NCI-H2196 treated with DMSO at 0.1 percent for 48 hours (cell line): ENCODE measurements around the gene CHMP1A.
A peak's percentile ranks its signal among the peaks of the same experiment; 100 is the strongest.
"Not testable (repeated sequence)": the region's sequence is repeated elsewhere in the genome, so short reads cannot be mapped to it uniquely, and the experiment has no call there.

Experiments used
- DNase-seq: peaks from one replicate; lab custom pipeline; 2025; ENCODE audit not compliant: unreplicated experiment; lab: John Stamatoyannopoulos, UW

The CHMP1A gene

DNA sequence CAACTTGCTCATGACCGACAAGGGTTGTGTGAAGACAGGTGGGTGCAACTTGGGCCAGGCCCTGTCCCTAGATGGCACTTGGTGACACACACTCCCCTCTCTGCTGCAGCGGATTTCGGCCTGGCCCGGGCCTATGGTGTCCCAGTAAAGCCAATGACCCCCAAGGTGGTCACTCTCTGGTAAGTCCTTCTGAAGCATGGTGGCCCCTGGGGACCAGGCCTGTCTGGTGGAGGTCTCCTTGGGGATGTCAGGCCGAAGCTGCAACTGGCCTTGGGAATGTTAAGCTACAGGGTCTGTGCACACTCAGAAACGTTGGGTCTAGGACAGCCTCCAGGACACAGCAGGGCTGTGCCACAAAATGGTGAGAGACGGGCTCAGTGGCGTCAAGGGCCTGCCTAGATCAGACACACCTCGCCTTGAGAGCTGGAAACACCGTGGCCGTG lies 35.8 kb upstream of the CHMP1A start:
- no peak for DNase-seq

DNA sequence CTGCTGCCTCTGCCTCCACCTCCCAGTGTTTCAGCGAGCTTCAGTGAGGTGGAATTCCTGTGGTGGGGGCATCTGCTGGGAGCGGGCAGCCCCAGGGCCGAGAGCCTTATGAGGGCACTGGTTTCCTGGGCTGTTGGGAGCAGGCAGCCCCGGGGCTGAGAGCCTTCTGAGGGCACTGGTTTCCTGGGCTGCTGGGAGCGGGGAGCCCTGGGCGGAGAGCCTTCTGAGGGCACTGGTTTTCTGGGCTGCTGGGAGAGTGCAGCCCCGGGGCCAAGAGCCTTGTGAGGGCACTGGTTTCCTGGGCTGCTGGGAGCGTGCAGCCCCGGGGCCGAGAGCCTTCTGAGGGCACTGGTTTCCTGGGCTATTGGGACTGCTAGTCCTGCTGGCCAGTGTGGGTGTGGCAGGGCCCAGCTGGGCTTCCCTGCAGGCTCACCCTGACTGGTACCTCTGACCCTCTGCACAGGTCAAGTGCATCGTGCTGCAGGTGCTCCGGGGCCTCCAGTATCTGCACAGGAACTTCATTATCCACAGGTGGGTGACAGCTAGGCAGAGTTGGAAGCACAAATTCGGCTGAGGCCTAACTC lies 34.6 kb upstream of the CHMP1A start:
- no peak for DNase-seq

DNA sequence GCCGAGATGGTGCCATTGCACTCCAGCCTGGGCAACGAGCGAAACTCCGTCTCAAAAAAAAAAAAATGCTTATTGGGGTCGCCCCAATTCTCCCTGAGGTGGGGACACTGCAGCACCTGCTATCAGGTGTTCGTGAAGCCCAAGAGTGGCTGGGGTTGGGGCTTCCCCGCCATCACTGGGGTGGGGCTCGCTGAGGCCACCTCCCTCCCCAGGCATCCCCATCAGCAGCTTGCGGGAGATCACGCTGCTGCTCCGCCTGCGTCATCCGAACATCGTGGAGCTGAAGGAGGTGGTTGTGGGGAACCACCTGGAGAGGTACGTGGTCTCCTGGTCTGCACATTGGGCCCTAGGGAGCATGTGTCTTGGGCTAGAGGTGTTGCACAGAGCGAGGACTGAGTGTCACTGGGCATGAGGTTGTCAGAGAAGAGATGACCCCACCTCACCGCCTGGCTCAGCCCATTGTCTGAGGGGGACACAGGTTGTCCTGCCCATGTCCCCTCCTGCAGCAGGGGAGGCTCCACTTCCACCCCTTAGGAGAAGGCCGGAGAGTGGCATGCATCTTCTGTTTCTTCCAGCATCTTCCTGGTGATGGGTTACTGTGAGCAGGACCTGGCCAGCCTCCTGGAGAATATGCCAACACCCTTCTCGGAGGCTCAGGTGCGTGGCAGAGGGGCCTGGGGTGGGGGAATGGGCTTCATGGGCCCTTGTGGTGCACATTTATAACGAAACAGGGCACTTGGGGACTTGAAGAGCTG lies 33.9 kb upstream of the CHMP1A start:
- DNase-seq, result no peak

DNA sequence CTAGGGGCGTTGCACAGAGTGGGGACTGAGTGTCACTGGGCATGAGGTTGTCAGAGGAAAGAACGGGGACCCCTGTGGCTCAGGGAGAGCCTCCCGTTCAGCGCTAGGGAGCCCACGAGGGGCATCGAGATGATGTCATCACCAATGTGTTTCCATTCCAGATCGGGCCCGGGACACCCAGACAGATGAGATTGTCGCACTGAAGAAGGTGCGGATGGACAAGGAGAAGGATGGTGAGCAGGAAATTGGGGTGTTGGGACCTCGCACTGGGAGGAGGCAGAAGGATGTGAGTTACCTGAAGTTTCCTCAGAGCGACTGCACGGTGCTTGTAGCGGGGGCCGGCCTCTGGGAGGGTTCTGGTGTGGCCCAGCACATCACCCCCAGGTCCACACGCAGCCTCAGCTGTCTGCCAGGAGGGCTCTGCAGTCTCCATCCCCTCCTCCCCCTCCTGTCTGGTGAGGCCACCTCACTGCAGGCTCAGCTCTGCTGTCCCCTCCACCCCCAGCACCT lies 32.9 kb upstream of the CHMP1A start:
- DNase-seq, result no peak

DNA sequence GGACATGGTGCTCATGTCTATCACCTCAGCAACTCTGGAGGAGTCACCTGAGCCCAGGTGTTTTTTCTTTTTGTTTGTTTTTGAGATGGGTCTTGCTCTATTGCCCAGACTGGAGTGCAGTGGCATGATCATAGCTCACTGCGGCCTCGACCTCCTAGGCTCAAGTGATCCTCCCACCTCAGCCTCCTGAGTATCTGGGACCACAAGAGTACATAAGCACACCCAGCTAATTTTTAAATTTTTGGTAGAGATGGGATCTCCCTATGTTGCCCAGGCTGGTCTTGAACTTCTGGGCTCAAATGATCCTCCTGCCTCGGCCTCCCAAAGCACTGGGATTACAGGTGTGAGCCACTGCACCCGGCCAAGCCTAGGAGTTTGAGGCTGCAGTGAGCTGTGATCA lies 32.1 kb upstream of the CHMP1A start:
- DNase-seq, result not testable (repeated sequence)

DNA sequence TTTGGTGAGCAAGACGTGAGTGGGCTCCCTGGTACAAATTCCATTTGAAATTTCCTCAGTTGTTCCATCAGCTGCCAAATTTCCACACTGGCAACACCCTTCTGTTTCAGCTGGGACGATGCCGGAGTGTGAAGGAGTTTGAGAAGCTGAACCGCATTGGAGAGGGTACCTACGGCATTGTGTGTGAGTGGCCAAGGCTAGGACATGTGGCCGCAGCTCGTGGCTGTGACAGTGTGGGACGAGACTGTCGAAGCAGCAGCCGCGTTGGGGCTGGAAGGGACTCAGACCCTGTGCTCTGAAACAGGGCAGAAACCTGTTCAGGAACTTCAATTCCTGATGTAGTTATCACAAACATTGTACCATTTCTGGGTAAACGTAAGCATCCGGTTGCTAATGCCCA lies 31.6 kb upstream of the CHMP1A start:
- no peak for DNase-seq

DNA sequence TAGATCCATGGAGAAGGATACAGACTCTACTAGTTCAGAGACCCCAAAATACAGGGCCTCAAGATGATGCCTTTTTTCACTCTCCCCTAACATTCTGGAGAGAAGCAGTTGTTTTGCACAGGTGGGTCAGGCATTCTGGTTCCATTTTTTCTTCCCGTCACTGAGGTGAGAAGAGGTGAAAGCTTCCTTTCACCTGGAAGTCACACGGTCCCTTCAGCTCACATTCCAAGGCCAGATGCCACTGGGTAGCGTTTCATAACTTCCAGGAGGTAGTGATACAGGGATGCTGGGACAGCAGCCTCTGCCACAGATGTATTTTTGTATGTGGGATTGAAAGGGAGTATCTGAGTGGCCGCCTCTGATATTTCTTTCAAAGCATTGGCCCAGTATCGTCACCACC lies 30.9 kb upstream of the CHMP1A start:
- DNase-seq, result no peak

DNA sequence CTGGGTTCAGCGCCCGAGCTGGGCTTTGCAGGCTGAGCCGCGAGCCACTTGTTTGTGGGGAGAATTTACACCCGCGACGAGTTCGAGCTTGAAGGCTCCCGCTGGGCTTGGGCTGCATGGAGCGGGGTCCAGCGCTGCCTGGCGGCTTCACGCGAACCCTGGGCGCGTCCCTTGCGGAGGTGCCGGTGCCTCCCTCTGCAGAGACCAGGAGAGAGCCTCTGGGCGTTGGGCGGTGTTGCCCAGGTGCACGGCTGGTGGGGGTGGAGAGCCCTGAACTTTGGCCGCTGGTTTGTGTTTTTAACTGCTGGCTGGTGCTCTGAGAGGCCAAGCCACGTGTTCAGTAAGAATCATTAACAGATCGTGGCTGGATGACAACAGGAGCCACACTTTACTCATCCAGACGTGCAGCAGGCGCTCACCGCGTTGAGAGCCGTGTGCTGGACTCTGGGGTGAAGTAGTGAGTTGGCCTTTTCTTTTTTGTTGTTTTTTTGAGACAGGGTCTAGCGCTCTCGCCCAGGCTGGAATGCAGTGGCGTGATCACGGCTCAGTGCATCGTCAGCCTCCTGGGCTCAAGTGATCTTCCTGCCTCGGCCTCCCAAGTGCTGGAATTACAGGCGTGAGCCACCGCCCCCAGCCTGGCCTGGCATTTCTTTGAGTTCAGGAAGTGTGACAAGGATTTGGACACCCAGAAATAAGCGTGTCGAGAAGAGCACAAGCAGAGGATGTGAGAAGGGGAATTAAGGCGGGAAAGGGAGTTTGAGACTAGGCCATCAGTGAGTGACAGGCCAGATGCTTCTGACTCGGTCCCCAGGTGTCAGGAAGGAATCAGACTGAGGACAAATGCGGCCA lies 29.8 kb upstream of the CHMP1A start:
- DNase-seq, result no peak

DNA sequence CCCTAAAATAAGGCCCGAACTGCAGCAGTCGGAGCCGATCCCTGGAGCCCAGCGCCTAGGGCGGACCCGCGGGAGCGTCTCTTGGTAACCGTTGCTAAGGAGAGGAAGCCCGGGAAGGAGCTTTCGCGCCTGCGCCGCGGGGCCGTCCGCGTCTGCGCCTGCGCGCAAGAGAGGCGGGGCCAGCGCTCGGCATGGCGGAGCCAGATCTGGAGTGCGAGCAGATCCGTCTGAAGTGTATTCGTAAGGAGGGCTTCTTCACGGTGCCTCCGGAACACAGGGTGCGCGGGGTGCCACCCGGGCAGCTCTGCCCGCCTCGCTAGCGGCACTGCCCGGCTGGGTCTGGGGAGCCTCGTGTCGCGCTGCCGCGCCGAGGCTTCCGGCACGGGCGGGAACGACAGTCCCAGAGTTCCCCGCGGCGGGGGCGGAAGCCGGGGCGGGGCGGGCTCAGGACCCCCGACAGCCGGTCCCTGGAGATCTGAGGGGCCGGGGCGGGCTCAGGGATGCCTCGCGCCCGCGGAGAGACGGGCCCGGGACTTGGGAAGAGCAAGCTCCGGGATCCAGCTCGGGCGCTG lies 29.1 kb upstream of the CHMP1A start, which contains the start of gene CDK10:
TSS of gene CDK10 (plus strand) at position 170 of the 572 bp plus-strand sequence. CDS start at position 192, 22 bp downstream.
- peak; percentile 48 for DNase-seq

DNA sequence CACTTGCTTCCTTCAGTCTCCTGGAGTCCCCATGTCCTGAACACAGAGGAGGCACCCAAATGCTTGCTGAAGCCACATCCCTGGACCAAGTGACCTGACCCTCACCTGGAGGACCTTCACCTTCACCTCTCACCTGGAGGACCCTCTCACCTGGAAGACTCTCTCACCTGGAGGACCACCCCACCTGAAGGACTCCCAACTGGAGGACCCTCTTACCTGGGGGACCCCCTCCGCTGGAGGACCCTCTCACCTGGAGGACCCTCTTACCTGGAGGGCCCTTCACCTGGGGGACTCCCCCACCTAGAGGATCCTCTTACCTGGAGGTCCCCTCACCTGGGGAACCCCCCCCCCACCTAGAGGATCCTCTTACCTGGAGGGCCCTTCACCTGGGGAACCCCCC lies 28.4 kb upstream of the CHMP1A start:
- DNase-seq, result no peak

DNA sequence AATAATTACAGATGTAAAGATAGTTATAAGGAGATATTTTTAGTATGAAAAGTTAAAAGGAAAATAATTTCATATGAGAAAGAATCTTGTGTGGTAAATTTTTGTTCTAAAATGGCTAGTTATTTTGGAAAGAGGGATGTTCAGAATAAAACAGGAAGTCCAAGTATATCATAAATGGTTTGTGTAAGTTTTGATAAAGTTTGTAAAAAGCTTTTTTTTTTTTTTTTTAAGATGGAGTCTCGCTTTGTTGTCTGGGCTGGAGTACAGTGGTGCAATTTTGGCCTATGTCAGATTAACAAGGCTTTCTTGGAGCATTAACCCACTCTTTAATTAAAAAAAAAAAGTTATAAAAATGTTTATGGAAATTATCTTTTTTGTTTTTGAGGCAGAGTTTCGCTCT lies 20.8 kb upstream of the CHMP1A start:
- no peak for DNase-seq

DNA sequence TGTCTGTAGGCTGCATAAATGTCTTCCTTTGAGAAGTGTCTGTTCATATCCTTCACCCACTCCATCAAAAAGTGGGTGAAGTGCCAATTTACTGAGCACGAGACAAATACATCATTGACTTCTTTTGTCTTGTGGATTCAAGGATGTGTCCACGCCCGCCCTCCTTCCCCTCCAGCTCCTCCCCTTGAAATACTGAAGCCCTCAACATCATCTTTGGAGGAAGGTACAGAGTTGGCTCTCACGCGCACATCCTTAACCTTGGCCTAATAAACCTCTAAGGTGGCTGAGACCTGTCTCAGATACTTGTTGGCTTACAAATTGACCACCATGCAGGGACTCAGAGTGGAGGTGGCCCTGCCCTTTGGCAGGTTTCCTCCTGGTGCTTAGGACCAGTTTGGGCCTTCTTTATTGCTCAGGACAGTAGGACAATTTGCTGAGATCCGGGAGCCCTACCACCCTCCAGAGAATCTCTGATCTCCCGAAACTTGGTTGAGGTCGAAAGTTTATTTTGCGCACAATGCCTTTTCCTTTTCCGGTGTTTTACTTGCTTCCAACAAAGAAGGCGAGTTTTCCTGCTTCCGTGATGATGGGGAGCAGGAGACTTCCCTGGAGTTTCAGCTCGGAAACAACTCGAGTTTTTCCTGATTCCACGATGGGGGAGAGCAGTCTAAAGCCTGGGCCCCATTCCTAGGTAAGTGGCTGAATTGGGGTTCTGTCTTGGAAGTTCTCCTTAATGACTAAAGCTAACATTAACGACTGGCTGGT lies 14.9 kb upstream of the CHMP1A start:
- no peak for DNase-seq

DNA sequence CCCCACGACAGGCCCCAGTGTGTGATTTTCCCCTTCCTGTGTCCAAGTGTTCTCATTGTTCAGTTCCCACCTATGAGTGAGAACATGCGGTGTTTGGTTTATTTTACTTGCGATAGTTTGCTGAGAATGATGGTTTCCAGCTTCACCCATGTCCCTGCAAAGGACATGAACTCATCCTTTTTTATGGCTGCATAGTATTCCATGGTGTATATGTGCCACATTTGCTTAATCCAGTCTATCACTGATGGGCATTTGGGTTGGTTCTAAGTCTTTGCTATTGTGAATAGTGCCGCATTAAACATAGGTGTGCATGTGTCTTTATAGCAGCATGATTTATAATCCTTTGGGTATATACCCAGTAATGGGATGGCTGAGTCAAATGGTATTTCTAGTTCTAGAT lies 14.1 kb upstream of the CHMP1A start:
- not testable (repeated sequence) for DNase-seq

DNA sequence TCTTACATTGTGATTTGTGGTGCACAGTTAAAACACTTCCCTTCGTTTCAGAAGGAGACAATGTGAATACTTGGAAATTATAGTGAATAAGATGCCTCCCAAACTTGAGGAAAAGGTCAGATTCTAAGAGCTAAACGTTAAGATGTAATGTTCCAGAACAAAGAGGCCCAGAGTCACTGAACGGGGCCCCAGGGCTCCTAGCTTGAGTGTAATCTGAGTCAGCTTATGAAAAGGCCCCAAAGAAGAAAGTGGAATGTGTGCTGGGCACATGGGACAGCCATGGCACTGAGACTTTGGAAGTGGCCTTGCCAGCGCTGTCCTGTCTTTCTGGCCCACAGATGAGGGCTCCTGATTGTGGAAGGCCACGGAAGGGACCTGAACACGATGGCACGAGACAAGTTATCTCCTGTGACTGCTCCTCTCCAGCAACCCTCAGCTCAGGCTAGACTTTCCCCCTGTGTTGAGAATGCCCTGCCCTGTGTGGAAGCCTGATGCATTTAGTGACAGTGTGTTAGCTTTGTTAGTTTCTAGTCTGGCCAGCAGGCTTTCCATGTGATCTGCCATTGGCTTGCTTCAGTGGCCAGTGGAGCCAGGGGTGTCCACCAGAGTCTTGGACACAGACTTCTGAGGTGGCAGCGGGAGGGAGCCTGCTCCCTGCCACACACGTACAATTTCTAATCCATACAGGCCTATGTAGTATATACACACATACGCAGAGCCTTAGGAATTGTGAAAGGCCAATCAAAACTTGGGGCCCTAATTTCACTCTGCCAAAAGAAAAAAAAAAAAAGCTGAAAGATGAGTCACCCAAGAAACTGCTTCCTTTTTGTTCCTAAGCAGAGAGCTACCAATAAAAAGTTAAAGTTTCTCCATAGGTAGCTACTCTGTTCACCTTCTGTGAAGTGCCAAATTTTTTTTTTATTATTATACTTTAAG lies 13.3 kb upstream of the CHMP1A start:
- DNase-seq, result no peak

DNA sequence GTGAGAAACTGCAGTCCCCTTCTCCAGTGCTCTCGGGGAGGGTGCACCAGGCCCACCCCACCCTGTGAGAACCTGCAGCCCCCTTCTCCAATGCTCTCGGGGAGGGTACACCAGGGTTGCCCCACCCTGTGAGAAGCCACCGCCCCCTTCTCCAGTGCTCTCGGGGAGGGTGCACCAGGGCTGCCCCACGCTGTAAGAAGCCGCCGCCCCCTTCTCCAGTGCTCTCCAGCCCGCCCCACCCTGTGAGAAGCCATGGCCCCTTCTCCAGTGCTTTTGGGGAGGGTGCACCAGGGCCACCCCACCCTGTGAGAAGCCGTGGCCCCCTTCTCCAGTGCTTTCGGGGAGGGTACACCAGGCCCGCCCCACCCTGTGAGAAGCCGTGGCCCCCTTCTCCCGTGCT lies 12.2 kb upstream of the CHMP1A start:
- no peak for DNase-seq

DNA sequence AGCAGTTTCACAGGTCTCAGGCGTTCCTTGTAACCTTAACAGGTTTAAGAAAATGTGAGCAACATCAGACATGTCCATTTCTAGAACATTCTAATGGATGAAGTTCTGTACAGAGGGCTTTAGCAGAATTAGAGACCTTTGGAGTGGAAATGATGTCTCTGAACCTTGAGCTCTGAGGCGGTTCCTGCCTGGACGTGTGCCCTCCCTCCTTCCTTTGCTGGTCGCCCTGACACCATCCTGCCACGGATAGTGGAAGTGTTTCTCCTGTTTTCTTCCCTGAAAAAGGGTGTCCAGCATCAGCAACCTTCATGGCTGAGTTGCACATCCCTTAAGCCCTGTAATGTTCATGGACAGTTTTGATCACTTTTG lies 11.3 kb upstream of the CHMP1A start:
- no peak for DNase-seq

DNA sequence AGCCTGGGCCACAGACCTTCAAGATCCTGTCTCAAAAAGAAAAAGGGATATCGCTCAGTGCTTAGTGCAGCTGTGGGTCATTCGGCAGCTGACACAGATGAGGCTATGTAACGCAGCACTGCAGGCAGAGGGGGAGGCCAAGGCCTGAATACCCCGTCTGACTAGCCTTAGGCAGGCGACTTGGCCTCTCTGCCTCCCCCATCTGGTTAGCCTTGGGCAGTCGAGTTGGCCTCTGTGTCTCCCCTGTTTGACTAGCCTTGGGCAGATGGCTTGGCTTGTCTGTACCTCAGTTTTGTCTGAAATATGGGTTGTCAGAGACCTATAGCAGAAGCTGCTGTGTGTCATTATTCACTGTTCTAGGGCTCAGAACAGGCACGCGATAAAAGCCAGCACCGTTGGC lies 10.1 kb upstream of the CHMP1A start:
- no peak for DNase-seq

DNA sequence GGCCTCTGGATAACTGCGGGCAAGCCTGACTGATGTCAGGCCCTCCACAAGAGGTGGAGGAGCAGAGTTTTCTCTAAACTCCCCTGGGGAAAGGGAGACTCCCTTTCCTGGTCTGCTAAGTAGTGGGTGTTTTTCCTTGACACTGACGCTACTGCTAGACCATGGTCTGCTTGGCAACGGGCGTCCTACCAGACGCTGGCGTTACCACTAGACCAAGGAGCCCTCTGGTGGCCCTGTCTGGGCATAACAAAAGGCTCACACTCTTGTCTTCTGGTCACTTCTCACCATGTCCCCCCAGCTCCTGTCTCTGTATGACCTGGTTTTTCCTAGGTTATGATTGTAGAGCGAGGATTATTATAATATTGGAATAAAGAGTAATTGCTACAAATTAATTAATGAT lies 9.5 kb upstream of the CHMP1A start:
- DNase-seq, result not testable (repeated sequence)

DNA sequence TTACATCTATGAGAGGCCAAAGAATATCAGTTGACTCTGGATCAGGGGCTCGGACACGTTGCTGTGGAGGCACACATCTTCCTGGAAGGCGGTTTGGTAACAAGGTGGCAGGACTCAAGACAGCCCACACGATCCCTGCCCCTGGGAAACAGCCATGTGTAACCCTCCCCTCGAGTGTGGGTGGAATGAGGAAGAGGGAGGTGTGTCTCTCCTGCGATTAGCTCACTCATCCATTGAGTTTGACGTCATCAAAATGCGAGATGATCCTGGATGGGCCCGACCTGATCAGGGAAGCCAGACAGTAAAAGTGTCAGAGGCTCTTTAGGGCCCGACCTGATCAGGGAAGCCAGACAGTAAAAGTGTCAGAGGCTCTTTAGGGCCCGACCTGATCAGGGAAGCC lies 6.7 kb upstream of the CHMP1A start:
- not testable (repeated sequence) for DNase-seq

DNA sequence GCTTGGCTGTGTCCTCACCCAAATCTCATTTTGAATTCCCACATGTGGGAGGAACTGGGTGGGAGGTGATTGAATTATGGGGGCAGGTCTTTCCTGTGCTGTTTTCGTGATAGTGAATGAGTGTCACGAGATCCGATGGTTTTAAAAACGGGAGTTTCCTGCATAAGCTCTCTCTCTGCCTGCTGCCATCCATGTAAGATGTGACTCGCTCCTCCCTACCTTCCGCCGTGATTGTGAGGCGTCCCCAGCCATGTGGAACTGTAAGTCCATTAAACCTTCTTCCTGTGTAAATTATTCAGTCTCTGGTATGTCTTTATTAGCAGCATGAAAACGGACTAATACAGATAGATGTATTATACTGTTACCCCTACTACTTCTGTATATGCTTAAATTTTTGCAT lies 3.7 kb upstream of the CHMP1A start:
- DNase-seq, result no peak
